ENCODE results near the gene PLPPR1. TPM values are rescaled to one million over a fixed set of nuclear protein-coding genes. Genes with fewer than 3 reads are reported as not detected.

PLPPR1 gene
- total RNA-seq, 1 experiment from 2014 or later = 0.15 TPM

Small RNAs within 50 kb of the gene (small RNA-seq; reads per million reads assigned to genes)
- not detected for gene RF00322

All from HT-29 (cell line).